Measurements from ENCODE around the gene AGRP.

Gene AGRP

GRCh38 chr16:67435758-67436164, 47.6 kb downstream of the AGRP start:
- H3K4me3 ChIP-seq (replicated peaks; ENCODE audit: low read depth, low read length): no peak overlapping the region
- TF ChIP-seq CTCF (IDR thresholded peaks at IDR 0.05; ENCODE audit: low read depth, low read length, missing control alignments): no peak
- no peak for DNase-seq (ENCODE audit: extremely low read depth, low read depth)

- no peak overlapping the region for H3K4me3 ChIP-seq (replicated peaks; ENCODE audit: low read depth, low read length)
- no peak for TF ChIP-seq CTCF (IDR thresholded peaks at IDR 0.05; ENCODE audit: low read depth, low read length, missing control alignments)
- DNase-seq (ENCODE audit: extremely low read depth, low read depth): no peak
Measured at GRCh38 chr16:67433131-67433719, 50.1 kb downstream of the AGRP start.
